Measurements from ENCODE around the gene BAZ1A. TPM values are rescaled to one million over a fixed set of nuclear protein-coding genes. Genes with fewer than 3 reads are reported as not detected.

The BAZ1A gene
- total and polyA plus RNA-seq, 2 of the 8 experiments (the other 6 are each of a cell fraction or from before 2014, with no cell fraction given), result 8.0 to 23.1 TPM

- H3K79me1 ChIP-seq (ENCODE audit: low read depth, low read length), result no peaks in the 10 kb centered on the region
- H4K91ac ChIP-seq (replicated peaks; ENCODE audit: insufficient read length, low read length), result no peak overlapping the region
- no peak overlapping the region for H3K4ac ChIP-seq (replicated peaks; ENCODE audit: insufficient read length, low read depth, low read length)
- no peak overlapping the region for H3K56ac ChIP-seq (replicated peaks; ENCODE audit: insufficient read length, low read depth, low read length)
- no peak overlapping the region for H2BK15ac ChIP-seq (ENCODE audit: low read length)
- no peaks in the 10 kb centered on the region for H3K27me3 ChIP-seq (replicated peaks in 1 of 4; ENCODE audit: control insufficient read depth in 3 of 4, extremely low read depth in 1 of 4, insufficient read depth in 3 of 4, low read length in 3 of 4)
- FAIRE-seq (peak; percentile 88), DNase-seq (ENCODE audit: low read depth in 1 of 2, low spot score in 2 of 2) (peak in 1 of 2 experiments; percentile 66)
- H2BK120ac ChIP-seq (replicated peaks; ENCODE audit: low read depth, low read length), result no peak overlapping the region
- no peaks in the 10 kb centered on the region for H3K79me2 ChIP-seq (ENCODE audit: control insufficient read depth in 1 of 2, insufficient read depth in 2 of 2, low read length in 2 of 2)
- ChIA-PET CTCF (ENCODE audit: partially characterized antibody) (interaction anchor here (0.7 to 4.4 kb wide), 31 partner anchors 8 to 314 kb away, joined by 3 to 63 read pairs (median 4); partner anchors contain the start of gene CFL2), POLR2A (ENCODE audit: partially characterized antibody) (interaction anchor here (0.6 to 1.1 kb wide), 2 partner anchors 10 to 13 kb away, joined by 3 to 4 read pairs; no protein-coding TSS in a partner anchor)
- H4K20me1 ChIP-seq (replicated peaks in 1 of 2; ENCODE audit: control insufficient read depth in 1 of 2, insufficient read depth in 2 of 2, low read length in 2 of 2), result no peaks in the 10 kb centered on the region
- no peak overlapping the region for H3K9ac ChIP-seq (replicated peaks in 1 of 4; ENCODE audit: extremely low read depth in 1 of 4, low read depth in 3 of 4, low read length in 3 of 4)
- H2AFZ ChIP-seq (ENCODE audit: low read length), result peak overlapping the region; percentile 98
- H4K8ac ChIP-seq (ENCODE audit: extremely low read depth, insufficient read depth, low read length), result no peak overlapping the region; the same call in 1 of the 2 replicates
- no peaks in the 10 kb centered on the region for H3K23me2 ChIP-seq (ENCODE audit: low read depth, low read length)
- TF ChIP-seq CTCF (IDR thresholded peaks at IDR 0.05; ENCODE audit: control extremely low read depth in 1 of 3, insufficient read depth in 1 of 3, low read depth in 1 of 3, low read length in 3 of 3), result peak in 2 of 3 experiments; percentile 49 to 78; a peak in 3 of 4 replicates
- no peak for TF ChIP-seq TAF1 (IDR thresholded peaks at IDR 0.05; ENCODE audit: low read depth, low read length)
- TF ChIP-seq RAD21 (IDR thresholded peaks at IDR 0.05 in 1 of 2, conservative IDR thresholded peaks at IDR 0.05 in 1 of 2; ENCODE audit: low read depth in 2 of 2, low read length in 2 of 2), result peak; percentile 48 to 64
- H3K23ac ChIP-seq (ENCODE audit: insufficient read length), result no peak overlapping the region
- H2AK5ac ChIP-seq (ENCODE audit: low read depth, low read length), result no peak overlapping the region
- H3K27ac ChIP-seq (ENCODE audit: low read depth, low read length), result no peak overlapping the region
- no peak overlapping the region for H2BK20ac ChIP-seq (ENCODE audit: low read length)
- H3K14ac ChIP-seq (ENCODE audit: insufficient read length), result no peak overlapping the region
- H3K4me1 ChIP-seq (replicated peaks in 1 of 4; ENCODE audit: control insufficient read depth in 3 of 4, insufficient read depth in 4 of 4, low read length in 3 of 4), result no peaks in the 10 kb centered on the region
- H3K4me2 ChIP-seq (ENCODE audit: insufficient read depth in 1 of 2, low read depth in 2 of 2, low read length in 2 of 2), result peak overlapping the region in 1 of 2 experiments; percentile 36; a peak in 1 of 4 replicates
- WGBS, 2 experiments (ENCODE audit: extremely low coverage in 1 of 2, insufficient coverage in 1 of 2, insufficient read length in 1 of 2, insufficient replicate concordance in 2 of 2, low coverage in 1 of 2, low lambda C conversion rate in 2 of 2, missing lambda C conversion rate in 1 of 2), result 31% methylated on average over 10 of the region's 10 CpGs; no CpG with 5 or more reads in 1 of the 2 experiments
- no peaks in the 10 kb centered on the region for H3K36me3 ChIP-seq (ENCODE audit: control insufficient read depth in 2 of 4, insufficient read depth in 4 of 4, low read length in 3 of 4)
- H2BK12ac ChIP-seq (ENCODE audit: low read depth, low read length), result no peak overlapping the region
- no peak overlapping the region for H3K4me3 ChIP-seq (ENCODE audit: extremely low read depth in 1 of 4, insufficient read depth in 2 of 4, low read depth in 3 of 4, low read length in 4 of 4)
- no peak overlapping the region for H4K5ac ChIP-seq (ENCODE audit: insufficient read length, low read depth, low read length)
- no peak overlapping the region for H2BK5ac ChIP-seq (ENCODE audit: low read depth, low read length)
- no peaks in the 10 kb centered on the region for H3K9me3 ChIP-seq (ENCODE audit: insufficient read depth in 2 of 2, low read depth in 1 of 2, low read length in 1 of 2)
- H3K18ac ChIP-seq (ENCODE audit: extremely low read depth, low read length), result no peak overlapping the region
These were observed 152.2 kb downstream of the BAZ1A start for GRCh38 chr14:34722723-34723545.
